ENCODE data around the gene FHOD1. TPM values are rescaled to one million over a fixed set of nuclear protein-coding genes. Genes with fewer than 3 reads are reported as not detected.

The FHOD1 gene
- total RNA-seq, 2 donors from 2014 or later: 28.5 to 31.7 TPM

- peak overlapping the region; percentile 81 for H3K4me3 ChIP-seq
- no peak for ATAC-seq (ENCODE audit: insufficient number of reproducible peaks, low FRiP score, low read depth)
- H3K27me3 ChIP-seq (replicated peaks; ENCODE audit: insufficient read depth): no peaks in the 10 kb centered on the region
- no peaks in the 10 kb centered on the region for H3K9me3 ChIP-seq
- no peak for TF ChIP-seq CTCF (IDR thresholded peaks at IDR 0.05)
- H3K4me1 ChIP-seq (ENCODE audit: control insufficient read depth in 1 of 2, low read depth in 2 of 2): peaks cover 19 to 31% of the 10 kb centered on the region in 2 donors
- DNase-seq (ENCODE audit: low spot score): no peak
- peaks cover 37% of the 10 kb centered on the region for H3K36me3 ChIP-seq
- peak overlapping the region in 1 of 2 donors; percentile 29 for H3K27ac ChIP-seq
These were observed 54.4 kb downstream of the FHOD1 start for GRCh38 chr16:67192781-67193361.

- H3K4me3 ChIP-seq: peak within 1 kb of the TSS; percentile 81
- TF ChIP-seq CTCF (IDR thresholded peaks at IDR 0.05): no peak
- H3K4me1 ChIP-seq (ENCODE audit: control insufficient read depth in 1 of 2, low read depth in 2 of 2): peaks cover 19 to 28% of the 10 kb centered on the region in 2 donors
These were observed 55.1 kb downstream of the FHOD1 start, which contains the start of gene E2F4 for GRCh38 chr16:67191995-67192681. TSS of gene E2F4 (plus strand) at chr16:67192155. CDS start at chr16:67192228, 73 bp downstream.

GRCh38 chr16:67191411-67191994 is 55.8 kb downstream of the FHOD1 start:
- H3K36me3 ChIP-seq: peaks cover 25% of the 10 kb centered on the region
- no peak for ATAC-seq (ENCODE audit: insufficient number of reproducible peaks, low FRiP score, low read depth)
- no peak for DNase-seq (ENCODE audit: low spot score)
- TF ChIP-seq CTCF (IDR thresholded peaks at IDR 0.05): no peak
- H3K9me3 ChIP-seq: no peaks in the 10 kb centered on the region
- H3K4me1 ChIP-seq (ENCODE audit: control insufficient read depth in 1 of 2, low read depth in 2 of 2): peaks cover 19 to 28% of the 10 kb centered on the region in 2 donors
- H3K27ac ChIP-seq: no peak overlapping the region
- peak overlapping the region; percentile 81 for H3K4me3 ChIP-seq
- H3K27me3 ChIP-seq (replicated peaks; ENCODE audit: insufficient read depth): no peaks in the 10 kb centered on the region

More at GRCh38 chr16:67191995-67192681, 55.1 kb downstream of the FHOD1 start, which contains the start of gene E2F4:
- ATAC-seq (ENCODE audit: insufficient number of reproducible peaks, low FRiP score, low read depth) (peak; percentile 79), DNase-seq (ENCODE audit: low spot score) (peak; percentile 58)
- no peaks in the 10 kb centered on the region for H3K9me3 ChIP-seq
- H3K36me3 ChIP-seq: peaks cover 31% of the 10 kb centered on the region
- H3K27ac ChIP-seq: peak within 1 kb of the TSS; percentile 29 to 49
- no peaks in the 10 kb centered on the region for H3K27me3 ChIP-seq (replicated peaks; ENCODE audit: insufficient read depth)

GRCh38 chr16:67190448-67191399 is 56.6 kb downstream of the FHOD1 start:
- Histone ChIP-seq H3K27me3 (replicated peaks; ENCODE audit: insufficient read depth) (no peaks in the 10 kb centered on the region), H3K36me3 (peaks cover 17% of the 10 kb centered on the region), H3K4me3 (no peak overlapping the region), H3K4me1 (ENCODE audit: control insufficient read depth in 1 of 2, low read depth in 2 of 2) (peaks cover 19 to 31% of the 10 kb centered on the region in 2 donors), H3K9me3 (no peaks in the 10 kb centered on the region), H3K27ac (no peak overlapping the region)
- DNase-seq (ENCODE audit: low spot score) (no peak), ATAC-seq (ENCODE audit: insufficient number of reproducible peaks, low FRiP score, low read depth) (no peak)
- TF ChIP-seq CTCF (IDR thresholded peaks at IDR 0.05): no peak
